GM12878 (cell line): Measurements from ENCODE around the gene ALDH1L1.

Source experiments
- EP300 ChIP-seq, 2 experiments: fragments of 150-350 bp in 1 of 2; IDR thresholded peaks; 2 replicates each; pipeline ENCODE4 v1.6.1; 2011 to 2012; ENCODE audit warnings: low read depth in 2 of 2, low read length in 2 of 2, borderline replicate concordance in 1 of 2, improper control_type of control experiment in 1 of 2, inconsistent platforms in 1 of 2; ENCODE audit not compliant: control insufficient read depth in 1 of 2
- MEF2B ChIP-seq: fragments of 450-650 bp; IDR thresholded peaks from 2 replicates; pipeline ENCODE4 v1.6.1; 2018; ENCODE audit warnings: mild to moderate bottlenecking, moderate library complexity; ENCODE audit not compliant: partially characterized antibody, poor library complexity, severe bottlenecking
- MYC ChIP-seq: IDR thresholded peaks from 2 replicates; pipeline ENCODE4 v1.6.1; 2011; ENCODE audit warnings: mild to moderate bottlenecking, low read length, moderate library complexity, inconsistent platforms; ENCODE audit not compliant: insufficient read depth, insufficient replicate concordance, insufficient read length, severe bottlenecking
- POLR2A ChIP-seq: IDR thresholded peaks from 2 replicates; pipeline ENCODE4 v1.6.1; 2011; ENCODE audit warnings: low read depth, mild to moderate bottlenecking, low read length
- SMC3 ChIP-seq: IDR thresholded peaks from 2 replicates; pipeline ENCODE4 v1.6.1; 2011; ENCODE audit warnings: low read length, improper control_type of control experiment, borderline replicate concordance
- TAF1 ChIP-seq: IDR thresholded peaks from 2 replicates; pipeline ENCODE4 v1.6.1; 2011; ENCODE audit warnings: mild to moderate bottlenecking, low read depth, low read length, borderline replicate concordance
- TF ChIP-seq, protein P1 (sequence below), 3 experiments: IDR thresholded peaks in 2 of 3; conservative IDR thresholded peaks in 1 of 3; 2 replicates each; pipeline ENCODE4 v1.5.1; 2011; ENCODE audit warnings: low read depth in 3 of 3, low read length in 3 of 3, mild to moderate bottlenecking in 3 of 3, control low read depth in 2 of 3, moderate library complexity in 2 of 3, inconsistent platforms in 1 of 3, mixed read lengths in 1 of 3; ENCODE audit not compliant: control insufficient read depth in 2 of 3, insufficient read depth in 1 of 3; ENCODE audit errors: extremely low read depth in 1 of 3
- TF ChIP-seq, protein P2 (sequence below): IDR thresholded peaks from 2 replicates; pipeline ENCODE4 v1.6.1; 2011; ENCODE audit warnings: low read depth, low read length, improper control_type of control experiment, borderline replicate concordance
- TF ChIP-seq, protein P3 (sequence below): IDR thresholded peaks from 2 replicates; pipeline ENCODE4 v1.6.1; 2012; ENCODE audit warnings: low read depth, low read length, improper control_type of control experiment
- TF ChIP-seq, protein P4 (sequence below): IDR thresholded peaks from 2 replicates; pipeline ENCODE4 v1.6.1; 2011; ENCODE audit warnings: mild to moderate bottlenecking, low read depth, low read length, moderate library complexity; ENCODE audit not compliant: insufficient replicate concordance

DNA sequence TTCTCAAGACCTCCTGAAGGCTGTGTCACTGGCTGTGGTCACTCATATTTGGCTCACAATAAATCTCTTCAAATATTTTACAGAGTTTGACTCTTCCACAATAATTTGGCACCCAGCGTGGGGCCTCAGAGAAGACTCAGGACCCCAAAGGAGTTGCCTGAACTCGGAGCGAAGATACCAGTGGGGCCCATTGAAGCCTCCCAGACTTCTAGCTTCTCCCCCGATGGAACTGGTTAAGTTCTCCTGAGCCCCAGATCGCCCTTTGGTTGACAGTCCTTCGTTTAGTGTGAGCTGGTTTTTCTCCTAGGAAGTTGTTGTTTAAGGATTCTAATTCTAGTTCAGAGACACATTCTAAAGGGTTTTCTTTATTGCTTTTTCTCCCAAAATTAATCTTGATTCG is 95.1 kb downstream of the ALDH1L1 start:
- TF ChIP-seq, protein P1, sequence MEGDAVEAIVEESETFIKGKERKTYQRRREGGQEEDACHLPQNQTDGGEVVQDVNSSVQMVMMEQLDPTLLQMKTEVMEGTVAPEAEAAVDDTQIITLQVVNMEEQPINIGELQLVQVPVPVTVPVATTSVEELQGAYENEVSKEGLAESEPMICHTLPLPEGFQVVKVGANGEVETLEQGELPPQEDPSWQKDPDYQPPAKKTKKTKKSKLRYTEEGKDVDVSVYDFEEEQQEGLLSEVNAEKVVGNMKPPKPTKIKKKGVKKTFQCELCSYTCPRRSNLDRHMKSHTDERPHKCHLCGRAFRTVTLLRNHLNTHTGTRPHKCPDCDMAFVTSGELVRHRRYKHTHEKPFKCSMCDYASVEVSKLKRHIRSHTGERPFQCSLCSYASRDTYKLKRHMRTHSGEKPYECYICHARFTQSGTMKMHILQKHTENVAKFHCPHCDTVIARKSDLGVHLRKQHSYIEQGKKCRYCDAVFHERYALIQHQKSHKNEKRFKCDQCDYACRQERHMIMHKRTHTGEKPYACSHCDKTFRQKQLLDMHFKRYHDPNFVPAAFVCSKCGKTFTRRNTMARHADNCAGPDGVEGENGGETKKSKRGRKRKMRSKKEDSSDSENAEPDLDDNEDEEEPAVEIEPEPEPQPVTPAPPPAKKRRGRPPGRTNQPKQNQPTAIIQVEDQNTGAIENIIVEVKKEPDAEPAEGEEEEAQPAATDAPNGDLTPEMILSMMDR (IDR thresholded peaks at IDR 0.05 in 2 of 3, conservative IDR thresholded peaks at IDR 0.05 in 1 of 3; ENCODE audit: control insufficient read depth in 2 of 3, extremely low read depth in 1 of 3, insufficient read depth in 1 of 3, low read depth in 3 of 3, low read length in 3 of 3) = no peak
- no peak for TF ChIP-seq EP300 (IDR thresholded peaks at IDR 0.05; ENCODE audit: borderline replicate concordance in 1 of 2, control insufficient read depth in 1 of 2, low read depth in 2 of 2, low read length in 2 of 2)
- TF ChIP-seq MYC = no peak
- no peak for TF ChIP-seq SMC3
- TF ChIP-seq POLR2A = no peak
- no peak for TF ChIP-seq MEF2B
- TF ChIP-seq, protein P2, sequence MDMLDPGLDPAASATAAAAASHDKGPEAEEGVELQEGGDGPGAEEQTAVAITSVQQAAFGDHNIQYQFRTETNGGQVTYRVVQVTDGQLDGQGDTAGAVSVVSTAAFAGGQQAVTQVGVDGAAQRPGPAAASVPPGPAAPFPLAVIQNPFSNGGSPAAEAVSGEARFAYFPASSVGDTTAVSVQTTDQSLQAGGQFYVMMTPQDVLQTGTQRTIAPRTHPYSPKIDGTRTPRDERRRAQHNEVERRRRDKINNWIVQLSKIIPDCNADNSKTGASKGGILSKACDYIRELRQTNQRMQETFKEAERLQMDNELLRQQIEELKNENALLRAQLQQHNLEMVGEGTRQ = no peak
- TF ChIP-seq, protein P3, sequence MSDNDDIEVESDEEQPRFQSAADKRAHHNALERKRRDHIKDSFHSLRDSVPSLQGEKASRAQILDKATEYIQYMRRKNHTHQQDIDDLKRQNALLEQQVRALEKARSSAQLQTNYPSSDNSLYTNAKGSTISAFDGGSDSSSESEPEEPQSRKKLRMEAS = no peak
- TF ChIP-seq, protein P4, sequence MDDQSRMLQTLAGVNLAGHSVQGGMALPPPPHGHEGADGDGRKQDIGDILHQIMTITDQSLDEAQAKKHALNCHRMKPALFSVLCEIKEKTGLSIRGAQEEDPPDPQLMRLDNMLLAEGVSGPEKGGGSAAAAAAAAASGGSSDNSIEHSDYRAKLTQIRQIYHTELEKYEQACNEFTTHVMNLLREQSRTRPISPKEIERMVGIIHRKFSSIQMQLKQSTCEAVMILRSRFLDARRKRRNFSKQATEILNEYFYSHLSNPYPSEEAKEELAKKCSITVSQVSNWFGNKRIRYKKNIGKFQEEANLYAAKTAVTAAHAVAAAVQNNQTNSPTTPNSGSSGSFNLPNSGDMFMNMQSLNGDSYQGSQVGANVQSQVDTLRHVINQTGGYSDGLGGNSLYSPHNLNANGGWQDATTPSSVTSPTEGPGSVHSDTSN = no peak
- TF ChIP-seq TAF1 = no peak
